BLaER1 (cell line): ENCODE data around the gene FNDC5.
"Not testable (repeated sequence)": the region's sequence is repeated elsewhere in the genome, so short reads cannot be mapped to it uniquely, and the experiment has no call there.

Experiments used
- H3K27ac ChIP-seq: shearing (Covaris generic); formaldehyde crosslinking; 2 replicates; pipeline ENCODE4 v1.8.1; 2022
- H3K27me3 ChIP-seq: shearing (Covaris generic); formaldehyde crosslinking; 2 replicates; pipeline ENCODE4 v1.8.1; 2022
- H3K36me3 ChIP-seq: shearing (Covaris generic); formaldehyde crosslinking; 2 replicates; pipeline ENCODE4 v1.8.1; 2022
- H3K4me1 ChIP-seq: shearing (Covaris generic); formaldehyde crosslinking; 2 replicates; pipeline ENCODE4 v1.8.1; 2022
- H3K4me2 ChIP-seq: shearing (Covaris generic); formaldehyde crosslinking; 2 replicates; pipeline ENCODE4 v1.8.1; 2022
- H3K4me3 ChIP-seq: shearing (Covaris generic); formaldehyde crosslinking; 2 replicates; pipeline ENCODE4 v1.8.1; 2022
- H3K9ac ChIP-seq: shearing (Covaris generic); formaldehyde crosslinking; 2 replicates; pipeline ENCODE4 v1.8.1; 2022
- H3K9me3 ChIP-seq: shearing (Covaris generic); formaldehyde crosslinking; 2 replicates; pipeline ENCODE4 v1.8.1; 2022
- H4K20me1 ChIP-seq: shearing (Covaris generic); formaldehyde crosslinking; 2 replicates; pipeline ENCODE4 v1.8.1; 2022
- Cebpa-rat ChIP-seq: shearing (Covaris generic); IDR thresholded peaks from 2 replicates; pipeline ENCODE4 v1.8.1; 2022

The FNDC5 gene

DNA sequence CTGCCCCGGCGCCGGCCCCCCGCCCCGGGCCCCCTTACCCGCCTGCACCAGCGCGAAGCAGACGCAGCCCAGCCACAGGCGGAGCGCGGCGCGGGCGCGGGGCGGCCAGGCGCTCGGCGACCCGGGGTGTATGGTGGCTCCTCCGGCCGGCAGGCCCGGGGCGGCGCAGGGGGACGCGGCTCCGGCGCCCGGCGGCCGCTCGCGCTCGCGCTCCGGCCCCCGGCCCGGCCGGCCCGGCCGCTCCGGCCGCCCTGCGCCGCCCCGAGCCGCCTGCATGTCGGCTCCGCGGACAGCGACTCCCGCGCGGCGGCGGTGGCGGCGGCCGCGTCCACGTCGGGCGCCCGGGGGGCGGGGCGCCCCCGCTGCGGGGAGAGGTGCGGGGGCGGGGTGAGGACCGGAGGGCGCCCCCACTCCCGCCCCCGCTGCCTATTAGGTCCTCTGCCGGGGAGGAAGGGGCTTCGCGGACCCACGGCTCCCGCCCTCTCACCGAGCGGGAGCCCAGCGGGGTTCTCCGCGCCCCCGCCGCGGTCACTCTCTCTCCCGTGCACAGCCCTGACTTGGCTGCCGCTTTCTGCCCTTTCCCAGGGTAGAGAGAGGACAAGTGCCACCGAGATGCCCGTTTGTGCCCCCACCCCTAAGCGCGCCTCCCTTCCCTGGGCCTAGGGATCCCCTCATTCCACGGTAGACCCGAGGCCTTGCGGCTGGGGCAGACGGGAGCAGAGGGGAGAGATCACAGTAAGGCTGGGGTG, at the start of gene FNDC5:
TSS of gene FNDC5 (minus strand) at position 298 of the 749 bp plus-strand sequence.
- no peak for TF ChIP-seq Cebpa-rat
- Histone ChIP-seq H3K4me2 (peak within 1 kb of the TSS; percentile 95), H3K4me3 (peak within 1 kb of the TSS; percentile 59), H3K36me3 (peaks cover 10% of the 10 kb centered on the region; the same call in 1 of the 2 replicates), H3K27me3 (peaks cover 44% of the 10 kb centered on the region), H3K9me3 (no peaks in the 10 kb centered on the region), H3K27ac (no peak within 1 kb of the TSS), H3K9ac (no peak within 1 kb of the TSS), H4K20me1 (peaks cover 48% of the 10 kb centered on the region), H3K4me1 (peaks cover 47% of the 10 kb centered on the region)

DNA sequence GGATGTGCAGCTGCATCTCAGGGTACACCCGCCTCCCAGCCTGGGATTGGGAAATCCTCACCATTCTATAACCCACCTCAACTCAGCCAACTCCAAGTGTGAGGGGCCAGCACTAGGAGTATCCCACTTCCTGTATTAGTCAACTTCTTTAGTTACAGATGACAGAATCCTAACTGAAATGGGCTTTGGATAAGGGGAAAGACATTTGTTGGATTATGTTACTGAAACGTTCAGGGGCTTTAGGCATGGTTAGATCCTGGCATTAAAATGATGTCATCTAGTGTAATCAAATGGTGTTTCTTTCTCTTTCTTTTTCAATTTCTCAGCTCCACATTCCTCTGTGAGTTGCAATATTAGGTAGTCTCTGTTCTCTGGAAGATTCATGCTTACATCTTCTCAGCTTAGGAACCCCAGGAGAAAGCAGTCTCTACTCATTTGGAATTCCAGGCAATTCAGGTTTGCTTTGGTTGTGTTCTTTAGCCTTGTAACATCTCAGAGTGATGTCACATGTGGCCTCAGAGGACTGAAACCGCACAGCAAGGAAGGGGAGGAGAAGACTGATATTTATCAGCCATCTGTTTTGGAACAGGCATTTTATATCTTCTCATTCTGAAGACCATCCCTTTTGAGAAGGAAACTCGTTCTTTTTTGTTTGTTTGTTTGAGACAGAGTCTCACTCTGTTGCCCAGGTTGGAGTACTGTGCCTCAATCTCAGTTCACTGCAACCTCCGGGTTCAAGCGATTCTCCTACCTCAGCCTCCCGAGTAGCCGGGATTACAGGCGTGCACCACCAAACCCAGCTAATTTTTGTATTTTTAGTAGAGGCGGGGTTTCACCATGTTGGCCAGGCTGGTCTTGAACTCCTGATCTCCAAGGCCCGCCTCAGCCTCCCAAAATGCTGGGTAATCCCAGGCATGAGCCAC, 49.4 kb upstream of the FNDC5 start:
- H3K27me3 ChIP-seq = peaks cover 24% of the 10 kb centered on the region
- peaks cover 6% of the 10 kb centered on the region; the same call in 1 of the 2 replicates for H4K20me1 ChIP-seq
- no peak overlapping the region for H3K27ac ChIP-seq
- H3K4me2 ChIP-seq = no peak overlapping the region
- no peak for TF ChIP-seq Cebpa-rat
- no peaks in the 10 kb centered on the region for H3K9me3 ChIP-seq
- peaks cover 6% of the 10 kb centered on the region for H3K4me1 ChIP-seq
- no peak overlapping the region for H3K4me3 ChIP-seq
- H3K9ac ChIP-seq = no peak overlapping the region
- H3K36me3 ChIP-seq = no peaks in the 10 kb centered on the region

DNA sequence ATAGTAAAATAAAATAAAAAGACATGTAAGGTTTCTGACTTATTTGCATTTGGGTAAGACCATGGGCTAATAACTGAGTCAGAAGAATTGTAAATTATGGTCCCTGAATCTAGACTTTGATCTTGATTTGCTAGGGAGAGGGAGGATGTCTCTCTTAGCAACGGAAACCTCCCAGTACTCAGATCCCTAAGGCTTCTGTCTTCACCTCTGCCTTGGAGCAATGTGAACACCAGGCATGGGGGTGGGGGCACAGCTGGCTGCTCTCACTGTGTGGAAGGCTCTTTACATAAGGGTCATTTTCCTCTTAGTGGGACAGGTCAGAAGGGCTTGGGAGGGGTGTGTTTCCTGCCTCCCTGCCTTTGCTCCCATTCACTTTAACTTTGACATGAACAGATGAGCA, 47.5 kb upstream of the FNDC5 start:
- Histone ChIP-seq H3K27me3 (peaks cover 5% of the 10 kb centered on the region), H4K20me1 (no peaks in the 10 kb centered on the region), H3K4me1 (peaks cover 6% of the 10 kb centered on the region), H3K9me3 (no peaks in the 10 kb centered on the region), H3K36me3 (no peaks in the 10 kb centered on the region), H3K4me3 (no peak overlapping the region), H3K9ac (no peak overlapping the region), H3K27ac (no peak overlapping the region), H3K4me2 (no peak overlapping the region)
- no peak for TF ChIP-seq Cebpa-rat

DNA sequence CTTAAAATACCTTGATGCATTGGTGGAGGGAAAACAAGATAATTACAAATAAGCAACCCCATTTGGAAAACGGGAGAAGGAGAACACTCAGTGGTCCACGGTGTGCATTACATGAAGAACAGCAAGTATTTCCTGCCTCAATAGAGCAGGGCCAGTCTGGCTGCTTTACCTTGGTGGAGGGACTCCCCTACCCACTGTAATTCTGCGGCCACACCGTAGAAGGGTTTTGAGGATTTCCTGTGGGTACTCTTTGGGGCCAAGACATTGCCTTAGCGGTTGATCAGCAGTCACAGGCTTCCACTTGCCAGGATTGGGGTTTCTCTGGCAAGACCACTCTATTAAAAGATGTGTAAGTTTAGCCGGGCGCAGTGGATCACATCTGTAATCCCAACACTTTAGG, 46.8 kb upstream of the FNDC5 start:
- Histone ChIP-seq H3K9me3 (no peaks in the 10 kb centered on the region), H3K27ac (no peak overlapping the region), H3K4me2 (peak overlapping the region; percentile 0; the same call in 1 of the 2 replicates), H3K4me1 (peaks cover 6% of the 10 kb centered on the region), H3K27me3 (no peaks in the 10 kb centered on the region), H3K9ac (no peak overlapping the region), H3K36me3 (no peaks in the 10 kb centered on the region), H3K4me3 (no peak overlapping the region), H4K20me1 (no peaks in the 10 kb centered on the region)
- TF ChIP-seq Cebpa-rat = no peak

DNA sequence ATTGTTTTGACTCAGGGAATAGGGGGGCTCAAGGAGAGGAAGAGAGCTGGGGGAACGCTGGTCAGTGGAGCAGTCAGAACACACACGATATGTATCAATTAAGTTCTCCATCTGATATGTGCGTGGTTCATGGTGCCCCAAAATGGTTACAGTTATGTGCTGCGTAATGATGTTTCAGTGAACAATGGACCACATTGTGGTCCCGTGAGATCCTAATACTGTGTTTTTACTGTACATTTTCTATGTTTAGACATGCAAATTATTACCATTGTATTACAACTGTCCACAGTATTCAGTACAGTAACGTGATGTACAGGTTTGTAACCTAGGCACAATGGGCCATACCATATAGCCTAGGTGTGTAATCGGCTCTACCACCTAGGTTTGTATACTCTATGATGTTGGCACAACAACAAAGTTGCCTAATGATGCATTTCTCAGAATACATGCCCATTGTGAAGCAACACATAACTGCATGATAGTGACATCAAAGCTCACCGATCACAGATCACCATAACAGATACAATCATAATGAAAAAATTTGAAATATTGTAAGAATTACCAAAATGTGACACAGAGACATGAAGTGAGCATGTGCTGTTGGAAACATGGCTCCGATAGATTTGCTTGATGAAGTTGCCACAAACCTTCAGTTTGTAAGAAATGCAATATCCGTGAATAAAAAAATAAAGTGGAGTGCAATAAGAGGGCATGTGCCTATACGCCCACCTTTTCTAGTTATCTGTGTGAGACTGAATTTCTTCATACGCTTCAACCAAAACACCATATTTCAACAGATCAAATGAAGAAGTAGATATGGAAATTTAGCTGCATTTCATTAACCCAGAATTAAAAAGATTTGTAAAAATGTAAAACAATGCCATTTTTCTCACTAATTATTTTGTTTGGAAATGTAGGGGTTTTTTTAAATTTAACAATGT, 45.3 kb upstream of the FNDC5 start:
- Histone ChIP-seq H3K4me3 (no peak overlapping the region), H3K4me2 (no peak overlapping the region), H3K27me3 (no peaks in the 10 kb centered on the region), H3K9ac (no peak overlapping the region), H4K20me1 (no peaks in the 10 kb centered on the region), H3K27ac (no peak overlapping the region), H3K9me3 (no peaks in the 10 kb centered on the region), H3K4me1 (peaks cover 6% of the 10 kb centered on the region), H3K36me3 (no peaks in the 10 kb centered on the region)
- no peak for TF ChIP-seq Cebpa-rat

DNA sequence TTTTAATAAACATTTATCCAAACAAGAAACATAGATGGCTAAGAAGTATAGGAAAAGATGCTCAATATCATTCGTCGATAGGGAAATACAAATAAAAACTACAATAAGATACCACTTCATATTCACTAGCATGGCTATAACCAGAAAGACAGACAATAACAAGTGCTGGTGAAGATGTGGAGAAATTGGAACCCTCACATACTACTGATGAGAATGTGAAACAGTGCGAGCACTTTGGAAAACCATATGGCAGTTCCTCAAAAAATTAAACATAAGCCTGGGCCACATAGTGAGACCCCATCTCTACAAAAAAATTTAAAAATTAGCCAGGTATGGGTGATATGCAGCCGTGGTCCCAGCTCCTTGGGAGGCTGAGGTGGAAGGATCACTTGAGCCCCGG, 39.6 kb upstream of the FNDC5 start:
- Histone ChIP-seq H3K4me2 (no peak overlapping the region), H3K9me3 (peaks cover 8% of the 10 kb centered on the region; the same call in 1 of the 2 replicates), H3K36me3 (no peaks in the 10 kb centered on the region), H3K9ac (no peak overlapping the region), H3K4me3 (no peak overlapping the region), H4K20me1 (no peaks in the 10 kb centered on the region), H3K27ac (no peak overlapping the region), H3K4me1 (no peaks in the 10 kb centered on the region), H3K27me3 (no peaks in the 10 kb centered on the region)
- TF ChIP-seq Cebpa-rat = no peak

DNA sequence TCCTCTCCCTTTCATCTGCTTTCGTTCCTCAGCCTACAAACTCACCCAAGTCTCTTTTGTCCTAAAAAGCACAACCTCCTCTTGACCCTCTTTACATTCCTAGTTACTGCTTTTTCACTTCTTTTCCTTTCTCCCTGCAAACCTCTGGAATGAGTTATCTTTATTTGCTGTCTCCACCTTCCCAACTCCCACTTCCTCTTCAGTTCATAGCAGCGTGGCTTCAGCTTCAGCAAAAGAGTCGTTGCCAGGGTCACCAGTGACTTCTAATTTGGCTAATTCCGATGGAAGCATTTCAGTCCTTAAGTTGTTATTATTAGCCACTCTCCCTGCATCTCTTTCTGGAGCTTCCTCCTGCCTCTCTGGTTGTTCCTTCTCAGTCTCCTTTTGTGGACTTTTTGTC, 36.7 kb upstream of the FNDC5 start:
- peaks cover 5% of the 10 kb centered on the region; the same call in 1 of the 2 replicates for H3K4me1 ChIP-seq
- H3K9me3 ChIP-seq = peaks cover 8% of the 10 kb centered on the region; the same call in 1 of the 2 replicates
- no peak for TF ChIP-seq Cebpa-rat
- no peak overlapping the region for H3K4me3 ChIP-seq
- H3K4me2 ChIP-seq = no peak overlapping the region
- no peak overlapping the region for H3K9ac ChIP-seq
- no peaks in the 10 kb centered on the region for H3K36me3 ChIP-seq
- no peaks in the 10 kb centered on the region for H4K20me1 ChIP-seq
- no peaks in the 10 kb centered on the region for H3K27me3 ChIP-seq
- no peak overlapping the region for H3K27ac ChIP-seq

DNA sequence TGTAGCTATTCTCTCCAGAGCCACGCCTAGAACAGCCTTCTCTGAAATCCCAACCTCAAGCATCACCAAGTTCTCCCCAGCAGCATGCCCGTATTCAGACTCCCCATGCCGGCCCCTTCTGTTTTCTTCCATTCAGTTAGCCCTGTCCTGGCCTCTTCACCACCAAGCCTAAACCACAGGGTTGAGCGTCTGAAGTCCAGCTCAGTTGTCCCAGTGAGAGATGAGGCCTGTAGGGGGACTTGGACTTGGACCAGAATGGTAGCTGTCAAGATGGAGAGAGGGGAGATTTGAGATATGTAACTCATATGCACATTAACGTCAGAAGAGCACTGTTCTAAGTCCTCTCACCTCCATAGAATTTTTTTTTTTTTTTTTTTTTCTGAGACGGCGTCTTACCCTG, 35.9 kb upstream of the FNDC5 start:
- TF ChIP-seq Cebpa-rat = no peak
- peaks cover 8% of the 10 kb centered on the region; the same call in 1 of the 2 replicates for H3K9me3 ChIP-seq
- H3K4me2 ChIP-seq = no peak overlapping the region
- no peaks in the 10 kb centered on the region for H4K20me1 ChIP-seq
- peaks cover 5% of the 10 kb centered on the region; the same call in 1 of the 2 replicates for H3K4me1 ChIP-seq
- no peak overlapping the region for H3K27ac ChIP-seq
- H3K27me3 ChIP-seq = no peaks in the 10 kb centered on the region
- no peaks in the 10 kb centered on the region for H3K36me3 ChIP-seq
- no peak overlapping the region for H3K4me3 ChIP-seq
- H3K9ac ChIP-seq = no peak overlapping the region

DNA sequence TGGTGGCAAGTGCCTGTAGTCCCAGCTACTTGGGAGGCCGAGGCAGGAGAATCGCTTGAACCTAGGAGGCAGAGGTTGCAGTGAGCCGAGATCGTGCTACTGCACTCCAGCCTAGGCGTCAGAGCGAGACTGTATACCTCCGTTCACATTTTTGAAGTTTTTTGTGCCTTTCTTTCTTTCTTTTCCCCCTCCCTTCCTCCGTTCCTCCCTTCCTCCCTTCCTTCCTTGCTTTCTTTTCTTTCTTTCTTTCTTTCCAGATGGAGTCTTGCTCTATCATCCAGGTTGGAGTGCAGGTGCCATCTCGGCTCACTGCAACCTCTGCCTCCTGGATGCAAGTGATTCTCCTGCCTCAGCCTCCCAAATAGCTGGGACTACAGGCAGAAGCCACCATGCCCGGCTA, 34.9 kb upstream of the FNDC5 start:
- H3K4me1 ChIP-seq, H3K36me3 ChIP-seq, H3K27me3 ChIP-seq, H3K27ac ChIP-seq, H3K9me3 ChIP-seq, H4K20me1 ChIP-seq, H3K4me2 ChIP-seq, H3K4me3 ChIP-seq, H3K9ac ChIP-seq: not testable (repeated sequence)
